A549 (cell line): ENCODE results near the gene TMEM260. TPM values are rescaled to one million over a fixed set of nuclear protein-coding genes. Genes with fewer than 3 reads are reported as not detected.
"Not testable (repeated sequence)": the region's sequence is repeated elsewhere in the genome, so short reads cannot be mapped to it uniquely, and the experiment has no call there.

ENCODE experiments used
- ATAC-seq, 2 experiments: fragments of 200-7000 bp in 1 of 2; fragments of >200 bp in 1 of 2; cut with Nextera tagmentation in 1 of 2; cut with Tn5 transposase in 1 of 2; 3 replicates each; pipeline versions ENCODE4 v1.8.0 to v1.9.1; 2018 to 2020; ENCODE audit warnings: mild to moderate bottlenecking in 1 of 2, moderate library complexity in 1 of 2
- CTCF ChIA-PET: fragments of 300-600 bp; sonication (Branson Sonifier 250); formaldehyde crosslinking; extraction: SDS; loops from one replicate; lab custom pipeline; 2021; ENCODE audit warnings: antibody characterized with exemption, inconsistent platforms; lab: Yijun Ruan, JAX
- POLR2A ChIA-PET: fragments of 350-600 bp; formaldehyde crosslinking; extraction: SDS; loops from one replicate; lab custom pipeline; 2021; ENCODE audit warnings: antibody characterized with exemption, inconsistent platforms; lab: Yijun Ruan, JAX
- DNase-seq, 2 experiments: peaks; one replicate each; pipeline versions ENCODE4 v3.0.0 to v3.0.0-alpha.2; 2011 to 2016; ENCODE audit warnings: low read depth in 1 of 2, low spot score in 1 of 2
- FAIRE-seq: peaks from 2 replicates; lab custom pipeline; 2011; peaks lifted over from hg19 to GRCh38; lab: Jason Lieb, UNC
- H3K27ac ChIP-seq, 2 experiments: fragments of >200 bp; sonication (Bioruptor Twin); formaldehyde crosslinking; 3 replicates each; pipeline ENCODE4 v1.5.1; 2016 to 2017
- H3K4me1 ChIP-seq: fragments of >200 bp; sonication (Bioruptor Twin); formaldehyde crosslinking; 3 replicates; pipeline ENCODE4 v1.6.1; 2016
- H3K4me2 ChIP-seq: fragments of >200 bp; sonication (Bioruptor Twin); formaldehyde crosslinking; 3 replicates; pipeline ENCODE4 v1.6.1; 2016
- H3K4me3 ChIP-seq: fragments of >200 bp; sonication (Bioruptor Twin); formaldehyde crosslinking; 3 replicates; pipeline ENCODE4 v1.5.1; 2016
- H3K9me3 ChIP-seq: fragments of >200 bp; sonication (Bioruptor Twin); formaldehyde crosslinking; 3 replicates; pipeline ENCODE4 v1.6.1; 2016
- CHD2 ChIP-seq: fragments of 150-350 bp; IDR thresholded peaks from 2 replicates; pipeline ENCODE4 v1.6.1; 2014; ENCODE audit warnings: low read length; ENCODE audit not compliant: partially characterized antibody
- ELK1 ChIP-seq: fragments of 150-350 bp; IDR thresholded peaks from 2 replicates; pipeline ENCODE4 v1.6.1; 2014; ENCODE audit warnings: low read depth, mild to moderate bottlenecking, low read length
- ESRRA ChIP-seq: fragments of 150-350 bp; IDR thresholded peaks from 2 replicates; pipeline ENCODE4 v1.6.1; 2014; ENCODE audit warnings: mild to moderate bottlenecking, low read length, borderline replicate concordance
- FOSL2 ChIP-seq, 2 experiments: fragments of 450-650 bp in 1 of 2; fragments of >200 bp in 1 of 2; sonication (Bioruptor Twin) in 1 of 2; formaldehyde crosslinking; IDR thresholded peaks; 2 replicates each; pipeline versions ENCODE4 v1.5.0 to v1.6.1; 2016 to 2020; ENCODE audit warnings: mild to moderate bottlenecking in 1 of 2, moderate library complexity in 1 of 2
- HES2 ChIP-seq: fragments of >200 bp; sonication (Bioruptor Twin); formaldehyde crosslinking; IDR thresholded peaks from 2 replicates; pipeline ENCODE4 v1.6.1; 2016
- HOXB13 ChIP-seq: fragments of 250-450 bp; sonication (Bioruptor Pico); IDR thresholded peaks from 2 replicates; pipeline ENCODE4 v1.5.0; 2020; ENCODE audit warnings: low read depth, mild to moderate bottlenecking, moderate library complexity
- JUNB ChIP-seq: fragments of >200 bp; sonication (Bioruptor Twin); formaldehyde crosslinking; IDR thresholded peaks from 2 replicates; pipeline ENCODE4 v1.6.1; 2016
- MAX ChIP-seq: IDR thresholded peaks from 2 replicates; pipeline ENCODE4 v1.6.1; 2012
- MYC ChIP-seq: IDR thresholded peaks from 2 replicates; pipeline ENCODE4 v1.6.1; 2012; ENCODE audit warnings: mild to moderate bottlenecking, inconsistent platforms, low read length, improper control_type of control experiment, borderline replicate concordance
- PBX3 ChIP-seq: IDR thresholded peaks from 2 replicates; pipeline ENCODE4 v1.6.1; 2012
- POLR2A ChIP-seq: IDR thresholded peaks from 2 replicates; pipeline ENCODE4 v1.6.1; 2012; ENCODE audit warnings: mild to moderate bottlenecking, low read length
- RAD21 ChIP-seq, 2 experiments: fragments of >200 bp in 1 of 2; sonication (Bioruptor Twin) in 1 of 2; formaldehyde crosslinking in 1 of 2; IDR thresholded peaks in 1 of 2; conservative IDR thresholded peaks in 1 of 2; 2 replicates in 1 of 2; 3 replicates in 1 of 2; pipeline ENCODE4 v1.6.1; 2012 to 2018; ENCODE audit warnings: inconsistent platforms in 1 of 2
- RARB ChIP-seq: fragments of 250-450 bp; sonication (Bioruptor Pico); IDR thresholded peaks from 2 replicates; pipeline ENCODE4 v1.8.0; 2021; ENCODE audit warnings: mild to moderate bottlenecking, moderate library complexity
- REST ChIP-seq: fragments of 200-600 bp; sonication (generic); IDR thresholded peaks from 2 replicates; pipeline ENCODE4 v1.6.1; 2016; ENCODE audit warnings: antibody characterized with exemption, mild to moderate bottlenecking, moderate library complexity
- RNF2 ChIP-seq: fragments of 200-600 bp; sonication (generic); IDR thresholded peaks from 2 replicates; pipeline ENCODE4 v1.6.1; 2016; ENCODE audit warnings: low read depth, mild to moderate bottlenecking, antibody characterized with exemption, moderate library complexity, borderline replicate concordance
- SREBF2 ChIP-seq: fragments of 450-650 bp; IDR thresholded peaks from 2 replicates; pipeline ENCODE4 v1.6.1; 2014; ENCODE audit warnings: mild to moderate bottlenecking, moderate library complexity
- TP53 ChIP-seq: fragments of 250-450 bp; sonication (Bioruptor Pico); IDR thresholded peaks from 2 replicates; pipeline ENCODE4 v1.5.0; 2021; ENCODE audit warnings: mild to moderate bottlenecking, moderate library complexity
- ZNF302 ChIP-seq: fragments of 250-450 bp; sonication (Bioruptor Pico); IDR thresholded peaks from 2 replicates; pipeline ENCODE4 v1.9.0; 2021; ENCODE audit warnings: inconsistent platforms, mild to moderate bottlenecking, moderate library complexity
- WGBS: methylation state at CpG from one replicate; pipeline ENCODE4 v1.1.6; 2017; ENCODE audit errors: missing lambda C conversion rate; 5-methylcytosine and 5-hydroxymethylcytosine counted together
- polyA plus RNA-seq, 4 experiments: library from polyadenylated mRNA; depleted of rRNA in 3 of 4; stranded (reverse); fragments of >200 nt; fragmentation: RNase III in 1 of 4; extraction: RNeasy Plus Mini Kit Qiagen cat#74134 plus additional on column Dnase treatment in 1 of 4; gene quantifications; 2 replicates in 3 of 4; 3 replicates in 1 of 4; pipeline ENCODE4 v1.2.3, GENCODE V29; 2011 to 2017

TMEM260 gene
- polyA plus RNA-seq, 2 of the 4 experiments (the other 2 are of a cell fraction): 6.1 to 17.6 TPM

- H3K27ac ChIP-seq: peak overlapping the region; percentile 28 to 37; a peak in 3 of 6 replicates
- FAIRE-seq (no peak), DNase-seq (no peak), ATAC-seq (no peak)
- H3K9me3 ChIP-seq: no peaks in the 10 kb centered on the region
- H3K4me1 ChIP-seq: no peaks in the 10 kb centered on the region
- H3K4me2 ChIP-seq: no peak overlapping the region
- ChIA-PET POLR2A (no interaction called here), CTCF (interaction anchor here (1.2 kb wide), 1 partner anchor 9 kb away, joined by 3 read pairs; no protein-coding TSS in a partner anchor)
- 89% methylated on average over 7 of the region's 7 CpGs for WGBS
- no peak overlapping the region for H3K4me3 ChIP-seq
- no peak for TF ChIP-seq RARB (CRISPR knock-in tag)
- no peak for TF ChIP-seq JUNB
- TF ChIP-seq ZNF302 (CRISPR knock-in tag): no peak
- no peak for TF ChIP-seq PBX3
- TF ChIP-seq RNF2: no peak
- TF ChIP-seq HOXB13: no peak
- no peak for TF ChIP-seq RAD21 (conservative IDR thresholded peaks at IDR 0.05 in 1 of 2, IDR thresholded peaks at IDR 0.05 in 1 of 2)
- TF ChIP-seq ESRRA: no peak
- TF ChIP-seq SREBF2: no peak
- no peak for TF ChIP-seq REST
- TF ChIP-seq TP53: no peak
- TF ChIP-seq HES2: no peak
- no peak for TF ChIP-seq ELK1
These were observed 86.7 kb downstream of the TMEM260 start for GRCh38 chr14:56666294-56666693.

GRCh38 chr14:56666716-56667115 lies 87.1 kb downstream of the TMEM260 start:
- DNase-seq: no peak
- no peak for FAIRE-seq

GRCh38 chr14:56667290-56667689 lies 87.7 kb downstream of the TMEM260 start:
- H3K4me3 ChIP-seq, FAIRE-seq, H3K9me3 ChIP-seq, H3K4me2 ChIP-seq, H3K27ac ChIP-seq, POLR2A ChIA-PET, H3K4me1 ChIP-seq, DNase-seq, ATAC-seq: not testable (repeated sequence)
- CTCF ChIA-PET: interaction anchor here (1.2 kb wide), 1 partner anchor 10 kb away, joined by 3 read pairs; no protein-coding TSS in a partner anchor
- WGBS: 60% methylated on average over 4 of the region's 11 CpGs

More at GRCh38 chr14:56666716-56667115, 87.1 kb downstream of the TMEM260 start:
- WGBS: 56% methylated on average over 3 of the region's 3 CpGs
- CTCF ChIA-PET: interaction anchor here (1.2 kb wide), 1 partner anchor 10 kb away, joined by 3 read pairs; no protein-coding TSS in a partner anchor
- ATAC-seq: no peak
- POLR2A ChIA-PET: no interaction called here
- Histone ChIP-seq H3K4me3 (no peak overlapping the region), H3K4me1 (no peaks in the 10 kb centered on the region), H3K27ac (peak overlapping the region in 1 of 2 experiments; percentile 37; a peak in 1 of 6 replicates), H3K4me2 (no peak overlapping the region), H3K9me3 (no peaks in the 10 kb centered on the region)
- TF ChIP-seq MAX (no peak), CHD2 (no peak), POLR2A (no peak), FOSL2 (IDR thresholded peaks at IDR 0.05) (no peak), FOSL2 (CRISPR knock-in tag; IDR thresholded peaks at IDR 0.05) (peak; percentile 15; the same call in 1 of the 2 replicates), MYC (no peak)
